ENCODE data around the gene CACNG8.
A peak's percentile ranks its signal among the peaks of the same experiment; 100 is the strongest.

CACNG8 gene

GRCh38 chr19:53992211-53992610, 29.5 kb downstream of the CACNG8 start:
- no peak for DNase-seq (ENCODE audit: low read depth)

DNA sequence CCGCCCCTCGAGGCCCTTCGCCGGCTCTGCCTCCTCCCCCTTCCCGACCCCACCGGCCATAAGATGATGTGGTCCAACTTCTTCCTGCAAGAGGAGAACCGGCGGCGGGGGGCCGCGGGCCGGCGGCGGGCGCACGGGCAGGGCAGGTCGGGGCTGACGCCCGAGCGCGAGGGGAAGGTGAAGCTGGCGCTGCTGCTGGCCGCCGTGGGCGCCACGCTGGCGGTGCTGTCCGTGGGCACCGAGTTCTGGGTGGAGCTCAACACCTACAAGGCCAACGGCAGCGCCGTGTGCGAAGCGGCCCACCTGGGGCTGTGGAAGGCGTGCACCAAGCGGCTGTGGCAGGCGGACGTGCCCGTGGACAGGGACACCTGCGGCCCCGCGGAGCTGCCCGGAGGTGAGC, 30.1 kb downstream of the CACNG8 start:
- no peak for DNase-seq (ENCODE audit: low read depth)

DNA sequence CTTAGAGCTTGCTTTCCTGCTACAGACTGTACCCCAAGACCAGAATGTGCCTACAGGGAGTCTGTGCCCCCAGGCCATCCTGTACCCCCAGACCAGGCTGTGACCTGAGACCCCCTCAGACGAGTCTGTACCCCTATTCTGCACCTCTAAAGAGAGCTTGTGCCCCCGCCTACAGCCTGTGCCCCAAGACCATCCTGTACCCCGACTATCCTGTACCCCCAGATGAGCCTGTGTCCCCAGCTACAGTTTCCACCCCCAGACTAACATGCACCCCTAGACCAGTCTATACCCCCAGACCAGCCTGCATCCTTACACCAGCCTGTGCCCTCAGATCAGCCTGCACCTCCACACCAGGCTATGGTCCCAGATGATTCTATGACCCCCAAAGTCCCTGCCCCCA, 30.7 kb downstream of the CACNG8 start:
- DNase-seq (ENCODE audit: low read depth): no peak

- DNase-seq (ENCODE audit: low read depth): no peak
These were observed 32.1 kb downstream of the CACNG8 start for GRCh38 chr19:53994811-53995210.

DNA sequence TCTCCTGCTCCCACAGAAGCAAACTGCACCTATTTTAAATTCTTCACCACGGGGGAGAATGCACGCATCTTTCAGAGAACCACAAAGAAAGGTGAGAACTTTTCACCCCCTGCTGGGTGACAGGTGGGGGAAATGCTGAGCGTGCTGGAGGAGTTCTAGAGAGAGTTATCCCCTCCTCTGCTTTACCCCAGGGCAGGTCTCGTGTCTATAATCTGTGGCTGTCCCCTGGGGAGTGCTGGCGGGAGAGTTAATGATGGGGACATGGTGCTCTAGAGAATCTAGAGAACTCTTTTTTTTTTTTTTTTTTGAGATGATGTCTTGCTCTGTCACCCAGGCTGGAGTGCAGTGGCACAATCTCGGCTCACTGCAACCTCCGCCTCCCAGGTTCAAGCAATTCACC, 35.5 kb downstream of the CACNG8 start:
- DNase-seq (ENCODE audit: low read depth): no peak

DNA sequence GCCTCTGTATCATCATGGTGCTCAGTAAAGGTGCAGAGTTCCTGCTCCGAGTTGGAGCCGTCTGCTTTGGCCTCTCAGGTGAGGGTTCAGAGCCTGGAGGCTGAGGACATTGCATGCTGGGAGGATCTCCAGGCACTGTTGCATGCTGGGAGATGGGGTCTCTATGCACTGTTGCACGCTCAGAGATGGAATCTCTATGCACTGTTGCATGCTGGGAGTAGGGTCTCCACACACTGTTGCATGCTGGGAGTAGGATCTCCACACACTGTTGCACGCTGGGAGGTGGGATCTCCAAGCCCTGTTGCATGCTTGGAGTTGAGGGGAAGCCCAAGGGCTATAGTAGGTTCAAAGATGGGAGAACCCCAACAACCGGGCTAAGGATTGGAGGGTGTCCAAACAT, 37.0 kb downstream of the CACNG8 start:
- no peak for DNase-seq (ENCODE audit: low read depth)

DNA sequence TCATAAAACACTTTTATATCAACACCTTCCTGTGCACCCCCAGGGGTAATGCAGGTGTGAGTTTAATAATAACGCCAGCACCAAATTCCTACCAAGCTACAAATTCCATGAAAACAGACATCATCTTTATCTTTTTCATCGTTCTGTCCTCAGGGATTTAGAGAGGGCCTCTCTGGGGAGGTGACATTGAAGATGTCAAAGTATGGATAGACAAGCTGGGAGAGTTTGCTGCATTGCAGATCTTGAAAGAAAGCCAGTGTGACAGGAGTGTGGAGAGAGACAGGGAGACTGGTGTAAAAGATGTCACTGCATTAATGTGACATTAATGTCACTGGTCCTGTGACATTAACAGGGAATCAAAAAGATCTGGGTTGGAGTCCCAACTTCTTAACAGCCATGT, 38.8 kb downstream of the CACNG8 start:
- DNase-seq (ENCODE audit: low read depth): no peak

GRCh38 chr19:54002495-54003315, 40.0 kb downstream of the CACNG8 start:
- no peak for DNase-seq (ENCODE audit: low read depth)

GRCh38 chr19:54009440-54009839, 46.7 kb downstream of the CACNG8 start:
- DNase-seq (ENCODE audit: low read depth): no peak

DNA sequence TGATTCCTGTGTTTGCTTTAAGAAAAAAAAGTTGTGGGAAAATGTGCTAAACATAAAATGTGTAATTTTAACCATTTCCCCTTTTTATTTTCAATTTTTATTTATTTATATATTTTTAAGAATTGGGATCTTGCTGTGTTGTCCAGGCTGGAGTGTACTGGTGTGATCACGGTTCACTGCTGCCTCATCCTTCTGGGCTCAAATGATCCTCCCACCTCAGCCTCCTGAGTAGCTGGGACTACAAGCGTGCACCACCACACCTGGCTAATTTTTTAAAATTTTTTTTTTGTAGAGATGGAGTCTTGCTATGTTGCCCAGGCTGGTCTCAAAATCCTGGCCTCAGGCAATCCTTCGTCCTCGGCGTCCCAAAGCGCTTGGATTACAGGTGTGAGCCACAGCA, 47.7 kb downstream of the CACNG8 start:
- DNase-seq (ENCODE audit: low read depth): no peak

DNA sequence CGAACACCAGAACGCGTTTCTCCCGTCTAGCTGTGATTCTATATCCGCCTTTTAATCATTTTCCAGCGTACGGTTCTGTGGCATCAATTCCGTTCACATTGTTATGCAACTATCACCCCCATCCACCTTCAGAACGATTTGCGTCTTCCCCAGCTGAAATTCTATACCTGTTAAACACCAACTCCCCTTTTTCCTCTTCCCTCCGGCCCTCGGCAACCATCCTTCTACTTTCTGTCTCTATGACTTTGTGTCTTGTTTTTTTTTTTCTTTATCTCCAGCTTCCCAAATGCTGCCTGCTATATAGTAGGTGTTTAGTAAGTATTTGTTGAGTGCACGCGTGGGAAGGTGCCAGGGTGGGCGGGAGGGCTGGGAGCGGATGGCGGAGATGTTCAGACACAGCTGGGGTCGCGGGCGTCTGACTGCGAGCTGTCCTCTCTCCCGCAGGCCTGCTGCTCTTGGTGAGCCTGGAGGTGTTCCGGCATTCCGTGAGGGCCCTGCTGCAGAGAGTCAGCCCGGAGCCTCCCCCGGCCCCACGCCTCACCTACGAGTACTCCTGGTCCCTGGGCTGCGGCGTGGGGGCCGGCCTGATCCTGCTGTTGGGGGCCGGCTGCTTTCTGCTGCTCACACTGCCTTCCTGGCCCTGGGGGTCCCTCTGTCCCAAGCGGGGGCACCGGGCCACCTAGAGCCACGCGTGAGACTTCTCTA, 48.9 kb downstream of the CACNG8 start:
- no peak for DNase-seq (ENCODE audit: low read depth)

- no peak for DNase-seq (ENCODE audit: low read depth)
These were observed 51.1 kb downstream of the CACNG8 start for GRCh38 chr19:54013866-54014265.

DNA sequence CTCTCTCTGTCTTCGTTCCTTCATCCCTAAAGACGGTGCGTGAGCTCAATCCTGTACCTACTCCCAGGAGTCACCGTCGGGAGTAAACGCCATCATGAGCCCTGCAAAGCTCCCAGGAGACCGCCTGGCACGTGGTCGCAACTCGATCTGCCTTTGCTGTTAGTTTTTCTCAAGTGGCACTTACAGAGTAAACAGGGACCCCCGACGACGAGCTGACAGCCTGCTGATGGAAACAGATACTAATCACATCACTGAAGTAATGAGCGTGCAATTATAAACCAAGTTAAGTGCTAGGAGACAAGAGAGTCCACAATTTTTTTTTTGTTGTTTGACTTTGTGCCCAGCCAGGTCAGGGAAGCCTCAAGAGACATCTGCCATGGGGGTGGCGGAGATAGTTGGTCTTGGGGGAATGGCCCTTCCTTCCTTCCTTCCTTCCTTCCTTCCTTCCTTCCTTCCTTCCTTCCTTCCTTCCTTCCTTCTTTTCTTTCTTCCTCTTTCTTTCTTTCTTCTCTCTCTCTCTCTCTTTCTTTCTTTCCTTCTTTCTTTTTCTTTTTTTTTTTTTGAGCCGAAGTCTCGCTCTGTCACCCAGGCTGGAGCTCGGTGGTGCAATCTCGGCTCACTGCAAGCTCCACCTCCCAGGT, 52.3 kb downstream of the CACNG8 start:
- DNase-seq (ENCODE audit: low read depth): no peak

DNA sequence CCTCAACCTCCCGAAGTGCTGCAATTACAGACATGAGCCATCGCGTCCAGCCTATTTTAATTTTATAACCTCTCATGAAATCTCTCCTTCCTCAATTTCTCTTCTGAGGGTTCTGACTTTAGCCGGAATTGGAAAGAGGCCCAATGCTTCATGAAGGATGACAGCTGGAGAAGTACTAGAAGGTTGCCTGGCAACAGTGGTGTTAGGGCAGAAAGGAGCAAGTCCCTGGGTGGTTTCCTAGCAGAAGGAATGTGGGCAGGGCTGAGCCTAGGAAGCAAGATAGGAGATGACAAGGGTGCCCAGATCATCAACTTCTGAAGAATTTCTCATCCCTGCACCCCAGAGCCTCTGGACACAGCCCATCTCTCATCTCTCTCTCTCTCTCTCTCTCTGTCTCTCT, 54.5 kb downstream of the CACNG8 start:
- no peak for DNase-seq (ENCODE audit: low read depth)

- DNase-seq (ENCODE audit: low read depth): no peak
These were observed 58.6 kb downstream of the CACNG8 start for GRCh38 chr19:54021363-54021762.

- DNase-seq (ENCODE audit: low read depth): no peak
These were observed 59.2 kb downstream of the CACNG8 start for GRCh38 chr19:54021932-54022331.

- DNase-seq (ENCODE audit: low read depth): no peak
These were observed 60.5 kb downstream of the CACNG8 start for GRCh38 chr19:54023191-54023590.

DNA sequence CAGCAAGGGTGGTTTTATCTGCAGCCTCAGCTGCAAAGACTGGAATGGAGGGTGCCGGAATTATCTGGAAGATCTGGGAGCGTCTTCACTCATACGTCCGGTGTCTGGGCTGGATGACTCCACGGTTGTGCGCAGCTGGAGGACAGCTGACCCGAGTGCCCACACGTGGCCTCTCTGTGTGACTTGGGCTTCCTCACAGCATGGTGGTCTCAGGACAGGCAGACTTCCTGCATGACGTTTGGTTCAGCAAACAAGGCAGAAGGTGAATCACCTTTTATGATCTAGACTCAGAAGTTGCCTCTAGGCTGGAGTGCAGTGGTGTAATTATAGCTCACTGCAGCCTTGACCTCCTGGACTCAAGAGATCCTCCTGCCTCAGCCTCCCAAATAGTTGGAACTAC, 61.9 kb downstream of the CACNG8 start:
- no peak for DNase-seq (ENCODE audit: low read depth)

DNA sequence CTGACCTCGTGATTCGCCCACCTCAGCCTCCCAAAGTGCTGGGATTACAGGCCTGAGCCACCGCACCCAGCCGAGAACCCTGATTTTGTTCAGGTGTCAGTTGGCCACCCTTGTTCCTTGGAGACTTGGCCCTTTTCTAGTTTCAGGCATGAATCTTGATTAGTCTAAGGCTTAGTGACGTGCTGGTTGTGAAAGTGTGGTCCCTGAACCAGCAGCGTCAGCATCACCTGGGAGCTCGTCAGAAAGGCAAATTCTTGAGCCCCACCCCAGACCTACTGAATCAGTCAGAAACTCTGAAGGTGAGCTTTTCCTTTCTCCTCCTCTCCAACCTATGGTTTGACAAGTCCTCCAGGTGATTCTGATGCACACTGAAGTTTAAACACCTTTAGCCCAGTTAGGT, 63.9 kb downstream of the CACNG8 start:
- no peak for DNase-seq (ENCODE audit: low read depth)

GRCh38 chr19:54029301-54029700, 66.6 kb downstream of the CACNG8 start:
- DNase-seq (ENCODE audit: low read depth): no peak

- peak; percentile 24 for DNase-seq (ENCODE audit: low read depth)
These were observed 67.3 kb downstream of the CACNG8 start for GRCh38 chr19:54029930-54030490.

- no peak for DNase-seq (ENCODE audit: low read depth)
These were observed 68.3 kb downstream of the CACNG8 start for GRCh38 chr19:54030895-54031586.
